Neural progenitor cell (in vitro differentiated cells): ENCODE results near the gene HPGDS. TPM values are rescaled to one million over a fixed set of nuclear protein-coding genes. Genes with fewer than 3 reads are reported as not detected.

Source experiments
- DNase-seq: peaks from one replicate; pipeline ENCODE4 v3.0.0-alpha.2; 2016; ENCODE audit warnings: low spot score
- H2AFZ ChIP-seq: fragments of 200-600 bp; sonication (generic); replicated peaks from 2 replicates; pipeline ENCODE4 v1.6.1; 2016; ENCODE audit warnings: antibody characterized with exemption
- H3F3A ChIP-seq: fragments of 200-600 bp; sonication (generic); 2 replicates; pipeline ENCODE4 v1.6.1; 2016; ENCODE audit warnings: antibody characterized with exemption, low read depth
- H3K27ac ChIP-seq: fragments of 200-600 bp; sonication (generic); 2 replicates; pipeline ENCODE4 v1.5.1; 2016; ENCODE audit warnings: mild to moderate bottlenecking
- H3K27me3 ChIP-seq: fragments of 200-600 bp; sonication (generic); 2 replicates; pipeline ENCODE4 v1.6.1; 2016; ENCODE audit warnings: mild to moderate bottlenecking, moderate library complexity
- H3K36me3 ChIP-seq: fragments of 200-600 bp; sonication (generic); 2 replicates; pipeline ENCODE4 v1.5.1; 2016
- H3K4me1 ChIP-seq: fragments of 200-600 bp; sonication (generic); 2 replicates; pipeline ENCODE4 v1.6.1; 2016; ENCODE audit warnings: mixed run types
- H3K4me2 ChIP-seq: fragments of 200-600 bp; sonication (generic); 2 replicates; pipeline ENCODE4 v1.6.1; 2016
- H3K4me3 ChIP-seq: fragments of 200-600 bp; sonication (generic); 2 replicates; pipeline ENCODE4 v1.5.1; 2016
- H3K79me2 ChIP-seq: fragments of 200-600 bp; sonication (generic); 2 replicates; pipeline ENCODE4 v1.6.1; 2016; ENCODE audit warnings: low read depth
- H3K9ac ChIP-seq: fragments of 200-600 bp; sonication (generic); 2 replicates; pipeline ENCODE4 v1.6.1; 2016
- H3K9me3 ChIP-seq: fragments of 200-600 bp; sonication (generic); 2 replicates; pipeline ENCODE4 v1.5.1; 2016; ENCODE audit warnings: low read depth
- H4K20me1 ChIP-seq: fragments of 200-600 bp; sonication (generic); 2 replicates; pipeline ENCODE4 v1.6.1; 2016; ENCODE audit warnings: low read depth
- H3K27ac Mint-ChIP-seq: 3 replicates; pipeline ENCODE4 v1.8.0; 2021; ENCODE audit warnings: mixed read lengths
- H3K27me3 Mint-ChIP-seq: 2 replicates; pipeline ENCODE4 v1.8.0; 2022; ENCODE audit warnings: low read depth, mild to moderate bottlenecking, inconsistent platforms, moderate library complexity, mixed read lengths; ENCODE audit not compliant: insufficient read depth
- H3K36me3 Mint-ChIP-seq: 3 replicates; pipeline ENCODE4 v1.8.0; 2021; ENCODE audit warnings: mixed read lengths
- H3K4me1 Mint-ChIP-seq: 3 replicates; pipeline ENCODE4 v1.8.0; 2021; ENCODE audit warnings: mixed read lengths
- H3K4me3 Mint-ChIP-seq: 3 replicates; pipeline ENCODE4 v1.8.0; 2021; ENCODE audit warnings: mild to moderate bottlenecking, moderate library complexity, mixed read lengths
- H3K9me3 Mint-ChIP-seq: 3 replicates; pipeline ENCODE4 v1.8.0; 2020; ENCODE audit warnings: mixed read lengths
- CTCF ChIP-seq: fragments of 200-600 bp; sonication (generic); IDR thresholded peaks from 2 replicates; pipeline ENCODE4 v1.5.1; 2017; ENCODE audit warnings: antibody characterized with exemption, mild to moderate bottlenecking
- EZH2 ChIP-seq: fragments of 200-600 bp; sonication (generic); IDR thresholded peaks from 2 replicates; pipeline ENCODE4 v1.6.1; 2017; ENCODE audit warnings: antibody characterized with exemption, mild to moderate bottlenecking, moderate library complexity
- EZH2phosphoT487 ChIP-seq: fragments of 200-600 bp; sonication (generic); IDR thresholded peaks from 2 replicates; pipeline ENCODE4 v1.6.1; 2017; ENCODE audit warnings: antibody characterized with exemption
- total RNA-seq: library from RNA; depleted of rRNA; stranded (reverse); fragments of >200 nt; gene quantifications from 2 replicates; pipeline ENCODE4 v1.2.3, GENCODE V29; 2015; ENCODE audit warnings: low replicate concordance

HPGDS gene
- total RNA-seq, 1 donor from 2014 or later, result not detected

- H3K4me1 ChIP-seq, result no peaks in the 10 kb centered on the region
- H3F3A ChIP-seq, result no peaks in the 10 kb centered on the region
- no peaks in the 10 kb centered on the region for H3K36me3 ChIP-seq
- TF ChIP-seq EZH2, result no peak
- no peak for TF ChIP-seq EZH2phosphoT487
- TF ChIP-seq CTCF, result no peak
- Mint-ChIP-seq H3K27me3 (no peaks in the 10 kb centered on the region), H3K36me3 (no peaks in the 10 kb centered on the region), H3K27ac (no peak overlapping the region), H3K4me1 (peaks cover 10% of the 10 kb centered on the region), H3K4me3 (no peak overlapping the region), H3K9me3 (peaks cover 2% of the 10 kb centered on the region)
- no peaks in the 10 kb centered on the region for H4K20me1 ChIP-seq
- no peak overlapping the region for H3K9ac ChIP-seq
- no peak overlapping the region for H3K4me3 ChIP-seq
- no peaks in the 10 kb centered on the region for H3K27me3 ChIP-seq
- no peak overlapping the region for H3K27ac ChIP-seq
- no peak overlapping the region for H3K4me2 ChIP-seq
- no peaks in the 10 kb centered on the region for H3K9me3 ChIP-seq
- no peak for DNase-seq
- no peaks in the 10 kb centered on the region for H3K79me2 ChIP-seq
- no peak overlapping the region for H2AFZ ChIP-seq
These were observed 3.9 kb upstream of the HPGDS start for GRCh38 chr4:94346541-94346940.

GRCh38 chr4:94345969-94346368, 3.3 kb upstream of the HPGDS start:
- peaks cover 2% of the 10 kb centered on the region for H3K9me3 Mint-ChIP-seq
- DNase-seq, result no peak
- no peaks in the 10 kb centered on the region for H3K36me3 Mint-ChIP-seq

DNA sequence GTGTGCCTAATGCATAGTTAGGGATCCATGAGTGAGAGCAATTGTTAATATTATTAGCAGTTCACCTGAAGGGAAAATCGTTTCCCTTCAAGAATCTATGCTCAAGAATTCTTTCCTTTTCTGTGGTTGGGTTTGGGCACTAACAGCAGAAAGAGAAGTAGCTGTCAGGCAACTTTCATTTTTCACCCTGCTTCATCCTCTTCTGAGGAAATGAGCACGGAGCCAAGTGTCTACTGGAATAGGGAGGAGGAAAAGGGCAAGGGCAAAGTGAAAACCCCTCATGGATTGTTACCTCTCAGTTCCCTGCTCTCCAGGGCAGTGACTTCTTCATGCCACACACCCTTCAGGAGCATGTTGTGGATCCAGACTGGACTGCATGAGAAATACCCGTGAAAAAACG, 2.6 kb upstream of the HPGDS start:
- Histone ChIP-seq H3K9me3 (no peaks in the 10 kb centered on the region), H4K20me1 (no peaks in the 10 kb centered on the region), H3K27ac (no peak overlapping the region), H3K36me3 (no peaks in the 10 kb centered on the region), H3K4me2 (no peak overlapping the region), H3K9ac (no peak overlapping the region), H3K4me1 (no peaks in the 10 kb centered on the region), H3F3A (no peaks in the 10 kb centered on the region), H3K4me3 (no peak overlapping the region), H2AFZ (no peak overlapping the region), H3K27me3 (no peaks in the 10 kb centered on the region), H3K79me2 (no peaks in the 10 kb centered on the region)
- peaks cover 10% of the 10 kb centered on the region for H3K4me1 Mint-ChIP-seq
- no peaks in the 10 kb centered on the region for H3K36me3 Mint-ChIP-seq
- TF ChIP-seq EZH2phosphoT487, result no peak
- TF ChIP-seq EZH2, result no peak
- TF ChIP-seq CTCF, result no peak
- H3K27ac Mint-ChIP-seq, result no peak overlapping the region
- peaks cover 2% of the 10 kb centered on the region for H3K27me3 Mint-ChIP-seq
- no peak for DNase-seq
- H3K4me3 Mint-ChIP-seq, result no peak overlapping the region
- peaks cover 2% of the 10 kb centered on the region for H3K9me3 Mint-ChIP-seq

More at GRCh38 chr4:94345969-94346368, 3.3 kb upstream of the HPGDS start:
- no peaks in the 10 kb centered on the region for H3K9me3 ChIP-seq
- TF ChIP-seq CTCF (no peak), EZH2 (no peak), EZH2phosphoT487 (no peak)
- Mint-ChIP-seq H3K4me3 (no peak overlapping the region), H3K27me3 (no peaks in the 10 kb centered on the region), H3K4me1 (peaks cover 10% of the 10 kb centered on the region), H3K27ac (no peak overlapping the region)
- H3K4me1 ChIP-seq, result no peaks in the 10 kb centered on the region
- no peak overlapping the region for H3K4me2 ChIP-seq
- H3K27me3 ChIP-seq, result no peaks in the 10 kb centered on the region
- no peaks in the 10 kb centered on the region for H3K79me2 ChIP-seq
- no peak overlapping the region for H3K4me3 ChIP-seq
- no peaks in the 10 kb centered on the region for H3F3A ChIP-seq
- no peak overlapping the region for H3K27ac ChIP-seq
- H3K9ac ChIP-seq, result no peak overlapping the region
- H2AFZ ChIP-seq, result no peak overlapping the region
- no peaks in the 10 kb centered on the region for H4K20me1 ChIP-seq
- no peaks in the 10 kb centered on the region for H3K36me3 ChIP-seq
